Measurements from ENCODE around the gene CLTC. TPM values are rescaled to one million over a fixed set of nuclear protein-coding genes. Genes with fewer than 3 reads are reported as not detected.

CLTC gene
- total and polyA plus RNA-seq, 2 donors (not counting 1 experiment from before 2014, with no cell fraction given): 25.9 to 114 TPM

DNA sequence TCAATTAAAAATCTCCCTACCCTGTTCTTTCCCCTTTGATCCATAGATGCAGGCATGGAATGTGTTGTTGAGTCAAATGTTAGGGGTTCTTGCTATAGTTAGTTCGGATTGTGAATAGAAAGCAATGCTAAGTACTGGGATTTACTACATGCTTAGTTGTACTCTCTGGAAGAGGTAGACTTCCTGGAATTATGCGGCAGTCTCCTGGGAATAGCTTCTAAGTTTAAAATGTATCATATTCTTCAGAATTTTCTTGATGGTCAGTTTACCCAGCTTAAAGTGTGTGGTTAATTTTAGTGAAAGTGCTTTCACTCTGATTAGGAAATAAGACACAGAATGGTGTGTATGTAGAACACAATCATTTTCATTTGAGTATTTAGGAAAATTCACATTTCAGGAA lies 3.5 kb downstream of the CLTC start:
- peak overlapping the region; percentile 21 for H3K4me3 Mint-ChIP-seq
- intact Hi-C loops (cut with micrococcal nuclease): loop anchor here (10.0 kb wide), 2 partner anchors 162 to 222 kb away; no protein-coding TSS in a partner anchor

DNA sequence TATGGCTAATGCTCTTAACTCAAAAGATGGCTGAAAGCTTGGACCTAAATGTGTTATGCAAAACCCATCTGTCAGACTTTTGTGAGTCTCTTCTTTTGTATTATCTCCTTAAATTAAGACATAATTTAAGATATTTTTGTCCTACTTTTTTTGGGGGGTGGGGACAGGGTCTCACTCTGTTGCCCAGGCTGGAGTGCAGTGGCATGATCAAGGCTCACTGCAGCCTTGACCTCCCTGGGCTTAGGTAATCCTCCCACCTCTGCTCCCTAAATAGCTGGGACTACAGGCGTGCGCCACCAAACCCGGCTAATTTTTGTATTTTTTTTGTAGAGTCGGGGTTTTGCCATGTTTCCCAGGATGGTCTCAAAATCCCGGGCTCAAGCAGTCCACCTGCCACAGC lies 7.1 kb downstream of the CLTC start:
- CTCF ChIA-PET: no interaction called here
- POLR2A ChIA-PET: interaction anchor here (0.5 to 0.6 kb wide), 2 partner anchors 16 to 290 kb away, joined by 5 to 6 read pairs; no protein-coding TSS in a partner anchor

More for the DNA sequence above, 3.5 kb downstream of the CLTC start:
- Histone ChIP-seq H3K4me2 (replicated peaks; ENCODE audit: low read depth, low read length, poor library complexity, severe bottlenecking) (peak overlapping the region; percentile 90), H2AFZ (ENCODE audit: insufficient read depth, low read depth, low read length, poor library complexity, severe bottlenecking) (no peak overlapping the region), H3K27ac (ENCODE audit: low read length in 2 of 2) (peak overlapping the region in 1 of 2 donors; percentile 99), H3K4me1 (ENCODE audit: control insufficient read depth in 2 of 2, insufficient read depth in 2 of 2, low read length in 2 of 2) (peaks cover 57 to 73% of the 10 kb centered on the region in 2 donors), H3K36me3 (replicated peaks in 1 of 2; ENCODE audit: control extremely low read depth in 1 of 2, control insufficient read depth in 1 of 2, extremely low read depth in 1 of 2, insufficient read depth in 2 of 2, low read length in 1 of 2) (no peaks in the 10 kb centered on the region), H3K9ac (ENCODE audit: low read length) (peak overlapping the region; percentile 20), H3K79me2 (ENCODE audit: control insufficient read depth, insufficient read depth, low read length) (peaks cover 95% of the 10 kb centered on the region), H3K4me3 (ENCODE audit: control extremely low read depth in 1 of 5, extremely low read depth in 1 of 5, insufficient read depth in 1 of 5, low read depth in 2 of 5, low read length in 4 of 5) (no peak overlapping the region), H3K27me3 (replicated peaks in 1 of 4; ENCODE audit: control extremely low read depth in 1 of 4, control insufficient read depth in 3 of 4, insufficient read depth in 4 of 4, low read length in 3 of 4) (no peaks in the 10 kb centered on the region), H3K9me3 (ENCODE audit: control extremely low read depth in 1 of 3, control insufficient read depth in 2 of 3, insufficient read depth in 1 of 3, low read length in 2 of 3) (no peaks in the 10 kb centered on the region), H4K20me1 (ENCODE audit: control insufficient read depth, insufficient read depth, low read length, poor library complexity, severe bottlenecking) (peaks cover 50% of the 10 kb centered on the region)
- ChIA-PET POLR2A (no interaction called here), CTCF (no interaction called here)
- Mint-ChIP-seq H3K9me3 (ENCODE audit: insufficient read depth) (no peaks in the 10 kb centered on the region), H3K27me3 (no peaks in the 10 kb centered on the region), H3K27ac (peak overlapping the region; percentile 35), H3K4me1 (peaks cover 68% of the 10 kb centered on the region)
- no peak for TF ChIP-seq EZH2 (IDR thresholded peaks at IDR 0.05; ENCODE audit: borderline replicate concordance, insufficient read depth, low read depth, low read length, poor library complexity, severe bottlenecking)
- TF ChIP-seq, protein P1, sequence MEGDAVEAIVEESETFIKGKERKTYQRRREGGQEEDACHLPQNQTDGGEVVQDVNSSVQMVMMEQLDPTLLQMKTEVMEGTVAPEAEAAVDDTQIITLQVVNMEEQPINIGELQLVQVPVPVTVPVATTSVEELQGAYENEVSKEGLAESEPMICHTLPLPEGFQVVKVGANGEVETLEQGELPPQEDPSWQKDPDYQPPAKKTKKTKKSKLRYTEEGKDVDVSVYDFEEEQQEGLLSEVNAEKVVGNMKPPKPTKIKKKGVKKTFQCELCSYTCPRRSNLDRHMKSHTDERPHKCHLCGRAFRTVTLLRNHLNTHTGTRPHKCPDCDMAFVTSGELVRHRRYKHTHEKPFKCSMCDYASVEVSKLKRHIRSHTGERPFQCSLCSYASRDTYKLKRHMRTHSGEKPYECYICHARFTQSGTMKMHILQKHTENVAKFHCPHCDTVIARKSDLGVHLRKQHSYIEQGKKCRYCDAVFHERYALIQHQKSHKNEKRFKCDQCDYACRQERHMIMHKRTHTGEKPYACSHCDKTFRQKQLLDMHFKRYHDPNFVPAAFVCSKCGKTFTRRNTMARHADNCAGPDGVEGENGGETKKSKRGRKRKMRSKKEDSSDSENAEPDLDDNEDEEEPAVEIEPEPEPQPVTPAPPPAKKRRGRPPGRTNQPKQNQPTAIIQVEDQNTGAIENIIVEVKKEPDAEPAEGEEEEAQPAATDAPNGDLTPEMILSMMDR (IDR thresholded peaks at IDR 0.05): no peak
- DNase-seq (no peak), ATAC-seq (ENCODE audit: low read depth) (no peak)
- 82% methylated on average over 2 of the region's 2 CpGs for WGBS (ENCODE audit: insufficient coverage)

More for the DNA sequence above, 7.1 kb downstream of the CLTC start:
- Mint-ChIP-seq H3K9me3 (ENCODE audit: insufficient read depth) (no peaks in the 10 kb centered on the region), H3K4me3 (no peak overlapping the region), H3K27me3 (no peaks in the 10 kb centered on the region), H3K4me1 (peaks cover 74% of the 10 kb centered on the region), H3K27ac (no peak overlapping the region)
- Histone ChIP-seq H3K36me3 (replicated peaks in 1 of 2; ENCODE audit: control extremely low read depth in 1 of 2, control insufficient read depth in 1 of 2, extremely low read depth in 1 of 2, insufficient read depth in 2 of 2, low read length in 1 of 2) (no peaks in the 10 kb centered on the region), H3K9ac (ENCODE audit: low read length) (no peak overlapping the region), H3K4me3 (ENCODE audit: control extremely low read depth in 1 of 5, extremely low read depth in 1 of 5, insufficient read depth in 1 of 5, low read depth in 2 of 5, low read length in 4 of 5) (no peak overlapping the region), H3K79me2 (ENCODE audit: control insufficient read depth, insufficient read depth, low read length) (peaks cover 100% of the 10 kb centered on the region), H3K4me2 (replicated peaks; ENCODE audit: low read depth, low read length, poor library complexity, severe bottlenecking) (peak overlapping the region; percentile 21), H3K27me3 (replicated peaks in 1 of 4; ENCODE audit: control extremely low read depth in 1 of 4, control insufficient read depth in 3 of 4, insufficient read depth in 4 of 4, low read length in 3 of 4) (no peaks in the 10 kb centered on the region), H4K20me1 (ENCODE audit: control insufficient read depth, insufficient read depth, low read length, poor library complexity, severe bottlenecking) (peaks cover 74% of the 10 kb centered on the region), H3K4me1 (ENCODE audit: control insufficient read depth in 2 of 2, insufficient read depth in 2 of 2, low read length in 2 of 2) (peaks cover 57 to 79% of the 10 kb centered on the region in 2 donors), H3K9me3 (ENCODE audit: control extremely low read depth in 1 of 3, control insufficient read depth in 2 of 3, insufficient read depth in 1 of 3, low read length in 2 of 3) (peaks cover 0 to 2% (median 0%) of the 10 kb centered on the region in 3 donors), H2AFZ (ENCODE audit: insufficient read depth, low read depth, low read length, poor library complexity, severe bottlenecking) (no peak overlapping the region), H3K27ac (ENCODE audit: low read length in 2 of 2) (peak overlapping the region in 1 of 2 donors; percentile 64)
- DNase-seq (no peak), ATAC-seq (ENCODE audit: low read depth) (no peak)
- intact Hi-C loops (cut with micrococcal nuclease): loop anchor here (10.0 kb wide), 2 partner anchors 158 to 218 kb away; no protein-coding TSS in a partner anchor
- TF ChIP-seq, protein P1 (IDR thresholded peaks at IDR 0.05): no peak
- TF ChIP-seq EZH2 (IDR thresholded peaks at IDR 0.05; ENCODE audit: borderline replicate concordance, insufficient read depth, low read depth, low read length, poor library complexity, severe bottlenecking): no peak
- 96% methylated on average over 5 of the region's 5 CpGs for WGBS (ENCODE audit: insufficient coverage)
